HEK293 (cell line): ENCODE measurements around the gene PIERCE2.

Experiments used
- CTCF ChIA-PET: fragments of 350-600 bp; formaldehyde crosslinking; extraction: SDS; loops from one replicate; lab custom pipeline; 2021; ENCODE audit warnings: antibody characterized with exemption; lab: Yijun Ruan, JAX
- POLR2A ChIA-PET: fragments of 300-600 bp; formaldehyde crosslinking; extraction: SDS; loops from one replicate; lab custom pipeline; 2020; ENCODE audit warnings: antibody characterized with exemption, inconsistent platforms; lab: Yijun Ruan, JAX
- H3K27ac ChIP-seq: fragments of 200-500 bp; sonication (Bioruptor generic); 2 replicates; pipeline ENCODE4 v1.5.1; 2014; ENCODE audit warnings: low read depth, low read length, control low read depth, inconsistent platforms; ENCODE audit errors: extremely low read depth
- H3K36me3 ChIP-seq, 2 experiments: fragments of 200-500 bp in 1 of 2; sonication (Bioruptor generic) in 1 of 2; 1 replicate in 1 of 2; 2 replicates in 1 of 2; pipeline ENCODE4 v1.5.1; 2014 to 2017; ENCODE audit warnings: inconsistent platforms in 2 of 2, low read length in 2 of 2; ENCODE audit not compliant: control insufficient read depth in 2 of 2, insufficient read depth in 1 of 2
- H3K4me1 ChIP-seq: fragments of 200-500 bp; sonication (Bioruptor generic); 2 replicates; pipeline ENCODE4 v1.5.1; 2014; ENCODE audit warnings: mild to moderate bottlenecking, low read length, inconsistent platforms; ENCODE audit not compliant: control insufficient read depth, insufficient read depth
- H3K4me3 ChIP-seq: 2 replicates; pipeline ENCODE4 v1.5.1; 2011; ENCODE audit warnings: low read depth, mild to moderate bottlenecking, control low read depth, low read length, moderate library complexity
- H3K9me3 ChIP-seq: fragments of 200-500 bp; sonication (Bioruptor generic); 2 replicates; pipeline ENCODE4 v1.5.1; 2014; ENCODE audit warnings: low read depth, low read length, inconsistent platforms; ENCODE audit not compliant: control insufficient read depth, insufficient read depth
- BCL11B ChIP-seq: fragments of 450-650 bp; formaldehyde crosslinking; IDR thresholded peaks from 2 replicates; pipeline ENCODE4 v1.5.1; 2016; ENCODE audit warnings: low read depth, missing biosample characterization, missing genetic modification characterization
- FEZF1 ChIP-seq: fragments of 450-650 bp; formaldehyde crosslinking; IDR thresholded peaks from 2 replicates; pipeline ENCODE4 v1.5.1; 2016; ENCODE audit warnings: missing biosample characterization, missing genetic modification characterization
- KLF1 ChIP-seq: fragments of 450-650 bp; formaldehyde crosslinking; IDR thresholded peaks from 2 replicates; pipeline ENCODE4 v1.5.1; 2016; ENCODE audit warnings: missing biosample characterization, missing genetic modification characterization
- KLF9 ChIP-seq: fragments of 450-650 bp; formaldehyde crosslinking; IDR thresholded peaks from 2 replicates; pipeline ENCODE4 v1.5.1; 2016; ENCODE audit warnings: missing biosample characterization, missing genetic modification characterization, low read depth
- SP2 ChIP-seq: fragments of 450-650 bp; formaldehyde crosslinking; IDR thresholded peaks from 2 replicates; pipeline ENCODE4 v1.5.1; 2016; ENCODE audit warnings: missing biosample characterization, missing genetic modification characterization
- ZBTB48 ChIP-seq: fragments of 450-650 bp; formaldehyde crosslinking; IDR thresholded peaks from 2 replicates; pipeline ENCODE4 v1.5.1; 2016; ENCODE audit warnings: missing biosample characterization, missing genetic modification characterization
- ZNF10 ChIP-seq: fragments of 450-650 bp; formaldehyde crosslinking; IDR thresholded peaks from 2 replicates; pipeline ENCODE4 v1.5.1; 2017; ENCODE audit warnings: missing biosample characterization, missing genetic modification characterization
- ZNF121 ChIP-seq: fragments of 450-650 bp; formaldehyde crosslinking; IDR thresholded peaks from 2 replicates; pipeline ENCODE4 v1.5.1; 2016; ENCODE audit warnings: missing biosample characterization, missing genetic modification characterization
- ZNF140 ChIP-seq: fragments of 450-650 bp; formaldehyde crosslinking; IDR thresholded peaks from 2 replicates; pipeline ENCODE4 v1.5.1; 2016; ENCODE audit warnings: missing biosample characterization, missing genetic modification characterization
- ZNF157 ChIP-seq: fragments of 450-650 bp; formaldehyde crosslinking; IDR thresholded peaks from 2 replicates; pipeline ENCODE4 v1.5.1; 2016; ENCODE audit warnings: missing biosample characterization, missing genetic modification characterization
- ZNF174 ChIP-seq: fragments of 450-650 bp; formaldehyde crosslinking; IDR thresholded peaks from 2 replicates; pipeline ENCODE4 v1.5.0; 2017; ENCODE audit warnings: missing biosample characterization, mild to moderate bottlenecking, missing genetic modification characterization
- ZNF202 ChIP-seq: fragments of 450-650 bp; formaldehyde crosslinking; IDR thresholded peaks from 2 replicates; pipeline ENCODE4 v1.5.1; 2016; ENCODE audit warnings: missing biosample characterization, missing genetic modification characterization, borderline replicate concordance
- ZNF302 ChIP-seq: fragments of 450-650 bp; formaldehyde crosslinking; IDR thresholded peaks from 2 replicates; pipeline ENCODE4 v1.5.1; 2016; ENCODE audit warnings: missing biosample characterization, missing genetic modification characterization, low read depth
- ZNF350 ChIP-seq: fragments of 450-650 bp; formaldehyde crosslinking; IDR thresholded peaks from 2 replicates; pipeline ENCODE4 v1.5.0; 2017; ENCODE audit warnings: missing biosample characterization, mild to moderate bottlenecking, missing genetic modification characterization
- ZNF488 ChIP-seq: fragments of 450-650 bp; formaldehyde crosslinking; IDR thresholded peaks from 2 replicates; pipeline ENCODE4 v1.5.1; 2016; ENCODE audit warnings: missing biosample characterization, missing genetic modification characterization
- ZNF530 ChIP-seq: fragments of 450-650 bp; formaldehyde crosslinking; IDR thresholded peaks from 2 replicates; pipeline ENCODE4 v1.5.1; 2016; ENCODE audit warnings: low read depth, missing biosample characterization, missing genetic modification characterization
- ZNF560 ChIP-seq: fragments of 450-650 bp; formaldehyde crosslinking; IDR thresholded peaks from 2 replicates; pipeline ENCODE4 v1.5.1; 2017; ENCODE audit warnings: missing biosample characterization, missing genetic modification characterization, borderline replicate concordance
- ZNF623 ChIP-seq: fragments of 450-650 bp; formaldehyde crosslinking; IDR thresholded peaks from 2 replicates; pipeline ENCODE4 v1.5.1; 2016; ENCODE audit warnings: missing biosample characterization, missing genetic modification characterization
- ZNF660 ChIP-seq: fragments of 450-650 bp; IDR thresholded peaks from 2 replicates; pipeline ENCODE4 v1.5.1; 2018; ENCODE audit warnings: missing biosample characterization, mild to moderate bottlenecking, missing genetic modification characterization
- ZNF664 ChIP-seq: fragments of 450-650 bp; formaldehyde crosslinking; IDR thresholded peaks from 2 replicates; pipeline ENCODE4 v1.5.1; 2016; ENCODE audit warnings: missing biosample characterization, missing genetic modification characterization
- ZNF791 ChIP-seq: fragments of 450-650 bp; formaldehyde crosslinking; IDR thresholded peaks from 2 replicates; pipeline ENCODE4 v1.5.1; 2016; ENCODE audit warnings: missing biosample characterization, missing genetic modification characterization
- ZXDB ChIP-seq: fragments of 450-650 bp; formaldehyde crosslinking; IDR thresholded peaks from 2 replicates; pipeline ENCODE4 v1.5.1; 2016; ENCODE audit warnings: missing biosample characterization, missing genetic modification characterization
- TF ChIP-seq, protein P1 (sequence below): fragments of 450-650 bp; formaldehyde crosslinking; IDR thresholded peaks from 2 replicates; pipeline ENCODE4 v1.5.1; 2016; ENCODE audit warnings: missing biosample characterization, missing genetic modification characterization
- TF ChIP-seq, protein P2 (sequence below): fragments of 450-650 bp; formaldehyde crosslinking; IDR thresholded peaks from 2 replicates; pipeline ENCODE4 v1.5.1; 2017; ENCODE audit warnings: missing biosample characterization, missing genetic modification characterization
- TF ChIP-seq, protein P3 (sequence below): fragments of 450-650 bp; IDR thresholded peaks from 2 replicates; pipeline ENCODE4 v1.5.1; 2018; ENCODE audit warnings: missing biosample characterization, mild to moderate bottlenecking, missing genetic modification characterization
- TF ChIP-seq, protein P4 (sequence below): sonication (generic); formaldehyde crosslinking; IDR thresholded peaks from 2 replicates; pipeline ENCODE4 v1.8.1; 2022; ENCODE audit warnings: mild to moderate bottlenecking, moderate library complexity, missing genetic modification reagents
- TF ChIP-seq, protein P5 (sequence below): fragments of 450-650 bp; formaldehyde crosslinking; IDR thresholded peaks from 2 replicates; pipeline ENCODE4 v1.5.1; 2016; ENCODE audit warnings: missing biosample characterization, missing genetic modification characterization, low read depth

The PIERCE2 gene

DNA sequence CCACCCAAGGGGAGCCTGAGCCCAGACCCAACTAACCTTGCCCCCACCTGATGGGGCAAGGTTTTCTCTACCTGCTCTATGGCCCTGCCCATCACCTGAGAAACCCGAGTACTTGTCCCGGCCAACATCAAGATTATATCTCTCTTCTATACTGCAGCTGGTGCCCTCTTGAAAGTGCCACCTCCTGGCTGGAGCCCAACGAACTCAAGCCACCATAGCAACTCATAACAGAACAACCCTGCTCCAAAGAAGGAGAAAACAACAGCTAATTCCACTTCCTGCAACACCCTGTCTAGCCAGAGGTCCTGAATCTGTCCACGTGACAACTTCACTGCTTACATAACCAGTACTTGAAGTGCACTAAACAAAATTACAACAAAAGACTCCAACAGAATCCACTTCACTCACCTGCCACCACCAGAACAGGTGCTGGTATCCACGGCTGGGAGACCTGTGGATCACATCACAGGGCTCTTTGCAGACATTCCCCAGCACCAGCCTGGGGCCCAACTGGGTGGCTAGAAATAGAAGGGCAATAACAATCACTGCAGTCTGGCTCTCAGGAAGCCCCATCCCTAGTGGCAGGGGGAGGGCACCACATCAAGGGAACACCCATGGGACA is 49.2 kb downstream of the PIERCE2 start (continued):
- no peak for TF ChIP-seq ZNF174 (tag by site-specific recombination)
- no peak for TF ChIP-seq ZNF10
- TF ChIP-seq ZNF664 (tag by site-specific recombination), result no peak
- TF ChIP-seq, protein P1, sequence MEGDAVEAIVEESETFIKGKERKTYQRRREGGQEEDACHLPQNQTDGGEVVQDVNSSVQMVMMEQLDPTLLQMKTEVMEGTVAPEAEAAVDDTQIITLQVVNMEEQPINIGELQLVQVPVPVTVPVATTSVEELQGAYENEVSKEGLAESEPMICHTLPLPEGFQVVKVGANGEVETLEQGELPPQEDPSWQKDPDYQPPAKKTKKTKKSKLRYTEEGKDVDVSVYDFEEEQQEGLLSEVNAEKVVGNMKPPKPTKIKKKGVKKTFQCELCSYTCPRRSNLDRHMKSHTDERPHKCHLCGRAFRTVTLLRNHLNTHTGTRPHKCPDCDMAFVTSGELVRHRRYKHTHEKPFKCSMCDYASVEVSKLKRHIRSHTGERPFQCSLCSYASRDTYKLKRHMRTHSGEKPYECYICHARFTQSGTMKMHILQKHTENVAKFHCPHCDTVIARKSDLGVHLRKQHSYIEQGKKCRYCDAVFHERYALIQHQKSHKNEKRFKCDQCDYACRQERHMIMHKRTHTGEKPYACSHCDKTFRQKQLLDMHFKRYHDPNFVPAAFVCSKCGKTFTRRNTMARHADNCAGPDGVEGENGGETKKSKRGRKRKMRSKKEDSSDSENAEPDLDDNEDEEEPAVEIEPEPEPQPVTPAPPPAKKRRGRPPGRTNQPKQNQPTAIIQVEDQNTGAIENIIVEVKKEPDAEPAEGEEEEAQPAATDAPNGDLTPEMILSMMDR (tag by site-specific recombination), result no peak
- TF ChIP-seq ZNF140 (tag by site-specific recombination), result no peak
- TF ChIP-seq, all 188 proteins: peak for 0

- POLR2A ChIA-PET, result no interaction called here
- Histone ChIP-seq H3K36me3 (no peaks in the 10 kb centered on the region; a peak in 1 of 3 replicates), H3K9me3 (no peaks in the 10 kb centered on the region), H3K4me1 (no peaks in the 10 kb centered on the region), H3K4me3 (no peak overlapping the region), H3K27ac (no peak overlapping the region)
- CTCF ChIA-PET, result interaction anchor here (0.8 kb wide), 1 partner anchor 293 kb away, joined by 4 read pairs; no protein-coding TSS in a partner anchor
- no peak for TF ChIP-seq ZXDB
- no peak for TF ChIP-seq ZNF174 (tag by site-specific recombination)
- no peak for TF ChIP-seq KLF1 (tag by site-specific recombination)
- no peak for TF ChIP-seq ZBTB48
- no peak for TF ChIP-seq ZNF488 (tag by site-specific recombination)
- TF ChIP-seq, protein P2, sequence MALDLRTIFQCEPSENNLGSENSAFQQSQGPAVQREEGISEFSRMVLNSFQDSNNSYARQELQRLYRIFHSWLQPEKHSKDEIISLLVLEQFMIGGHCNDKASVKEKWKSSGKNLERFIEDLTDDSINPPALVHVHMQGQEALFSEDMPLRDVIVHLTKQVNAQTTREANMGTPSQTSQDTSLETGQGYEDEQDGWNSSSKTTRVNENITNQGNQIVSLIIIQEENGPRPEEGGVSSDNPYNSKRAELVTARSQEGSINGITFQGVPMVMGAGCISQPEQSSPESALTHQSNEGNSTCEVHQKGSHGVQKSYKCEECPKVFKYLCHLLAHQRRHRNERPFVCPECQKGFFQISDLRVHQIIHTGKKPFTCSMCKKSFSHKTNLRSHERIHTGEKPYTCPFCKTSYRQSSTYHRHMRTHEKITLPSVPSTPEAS (tag by site-specific recombination), result no peak
Observed at GRCh38 chr15:55461447-55461846, 53.2 kb downstream of the PIERCE2 start.

DNA sequence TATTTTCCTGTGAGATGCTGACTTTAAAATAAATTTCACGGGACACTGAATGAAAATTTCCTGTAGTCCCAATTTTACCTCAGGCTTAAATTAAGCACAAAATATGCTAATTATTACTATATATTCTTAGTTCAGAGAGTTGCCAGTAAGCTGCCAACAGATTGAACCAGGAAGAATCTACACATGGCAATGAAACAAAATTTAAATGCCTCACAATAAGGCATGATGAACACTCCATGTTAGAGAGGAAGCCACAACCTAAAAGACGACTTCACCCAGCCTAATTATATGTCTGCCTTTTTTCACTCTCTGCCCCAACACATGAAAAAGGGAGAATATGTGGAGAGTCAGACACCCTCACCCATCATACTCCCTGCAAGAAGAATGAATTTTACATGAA is 60.0 kb downstream of the PIERCE2 start:
- Histone ChIP-seq H3K27ac (no peak overlapping the region), H3K36me3 (no peaks in the 10 kb centered on the region), H3K4me3 (no peak overlapping the region)
- CTCF ChIA-PET, result no interaction called here
- POLR2A ChIA-PET, result no interaction called here
- TF ChIP-seq SP2 (no peak), ZNF202 (tag by site-specific recombination) (no peak), ZNF623 (tag by site-specific recombination) (no peak), ZNF560 (tag by site-specific recombination) (no peak), ZNF660 (tag by site-specific recombination) (no peak), ZNF174 (tag by site-specific recombination) (no peak), ZNF530 (tag by site-specific recombination) (no peak), FEZF1 (no peak), BCL11B (tag by site-specific recombination) (no peak), ZNF791 (no peak), ZNF157 (tag by site-specific recombination) (no peak), ZNF350 (tag by site-specific recombination) (no peak), ZNF302 (no peak), ZNF121 (tag by site-specific recombination) (no peak), KLF9 (no peak)
- TF ChIP-seq, protein P3, sequence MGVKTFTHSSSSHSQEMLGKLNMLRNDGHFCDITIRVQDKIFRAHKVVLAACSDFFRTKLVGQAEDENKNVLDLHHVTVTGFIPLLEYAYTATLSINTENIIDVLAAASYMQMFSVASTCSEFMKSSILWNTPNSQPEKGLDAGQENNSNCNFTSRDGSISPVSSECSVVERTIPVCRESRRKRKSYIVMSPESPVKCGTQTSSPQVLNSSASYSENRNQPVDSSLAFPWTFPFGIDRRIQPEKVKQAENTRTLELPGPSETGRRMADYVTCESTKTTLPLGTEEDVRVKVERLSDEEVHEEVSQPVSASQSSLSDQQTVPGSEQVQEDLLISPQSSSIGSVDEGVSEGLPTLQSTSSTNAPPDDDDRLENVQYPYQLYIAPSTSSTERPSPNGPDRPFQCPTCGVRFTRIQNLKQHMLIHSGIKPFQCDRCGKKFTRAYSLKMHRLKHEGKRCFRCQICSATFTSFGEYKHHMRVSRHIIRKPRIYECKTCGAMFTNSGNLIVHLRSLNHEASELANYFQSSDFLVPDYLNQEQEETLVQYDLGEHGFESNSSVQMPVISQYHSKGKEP, result no peak
- TF ChIP-seq, protein P4, sequence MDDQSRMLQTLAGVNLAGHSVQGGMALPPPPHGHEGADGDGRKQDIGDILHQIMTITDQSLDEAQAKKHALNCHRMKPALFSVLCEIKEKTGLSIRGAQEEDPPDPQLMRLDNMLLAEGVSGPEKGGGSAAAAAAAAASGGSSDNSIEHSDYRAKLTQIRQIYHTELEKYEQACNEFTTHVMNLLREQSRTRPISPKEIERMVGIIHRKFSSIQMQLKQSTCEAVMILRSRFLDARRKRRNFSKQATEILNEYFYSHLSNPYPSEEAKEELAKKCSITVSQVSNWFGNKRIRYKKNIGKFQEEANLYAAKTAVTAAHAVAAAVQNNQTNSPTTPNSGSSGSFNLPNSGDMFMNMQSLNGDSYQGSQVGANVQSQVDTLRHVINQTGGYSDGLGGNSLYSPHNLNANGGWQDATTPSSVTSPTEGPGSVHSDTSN (CRISPR knock-in tag), result no peak
- TF ChIP-seq, protein P5, sequence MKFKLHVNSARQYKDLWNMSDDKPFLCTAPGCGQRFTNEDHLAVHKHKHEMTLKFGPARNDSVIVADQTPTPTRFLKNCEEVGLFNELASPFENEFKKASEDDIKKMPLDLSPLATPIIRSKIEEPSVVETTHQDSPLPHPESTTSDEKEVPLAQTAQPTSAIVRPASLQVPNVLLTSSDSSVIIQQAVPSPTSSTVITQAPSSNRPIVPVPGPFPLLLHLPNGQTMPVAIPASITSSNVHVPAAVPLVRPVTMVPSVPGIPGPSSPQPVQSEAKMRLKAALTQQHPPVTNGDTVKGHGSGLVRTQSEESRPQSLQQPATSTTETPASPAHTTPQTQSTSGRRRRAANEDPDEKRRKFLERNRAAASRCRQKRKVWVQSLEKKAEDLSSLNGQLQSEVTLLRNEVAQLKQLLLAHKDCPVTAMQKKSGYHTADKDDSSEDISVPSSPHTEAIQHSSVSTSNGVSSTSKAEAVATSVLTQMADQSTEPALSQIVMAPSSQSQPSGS (tag by site-specific recombination), result no peak
- TF ChIP-seq, all 188 proteins: peak for 0
- H3K4me1 ChIP-seq, result no peaks in the 10 kb centered on the region
- H3K9me3 ChIP-seq, result no peaks in the 10 kb centered on the region
